H54 (cell line): ENCODE data around the gene DYRK3.

Source experiments
- DNase-seq: peaks from one replicate; pipeline ENCODE4 v3.0.0; 2011; ENCODE audit warnings: low spot score, mixed read lengths; ENCODE audit not compliant: insufficient read length
- FAIRE-seq: peaks from 3 replicates; lab custom pipeline; 2011; peaks lifted over from hg19 to GRCh38; lab: Jason Lieb, UNC
- POLR2A ChIP-seq: IDR thresholded peaks from 2 replicates; pipeline ENCODE4 v1.6.1; 2011; ENCODE audit warnings: low read depth, mild to moderate bottlenecking, low read length

Gene DYRK3

DNA sequence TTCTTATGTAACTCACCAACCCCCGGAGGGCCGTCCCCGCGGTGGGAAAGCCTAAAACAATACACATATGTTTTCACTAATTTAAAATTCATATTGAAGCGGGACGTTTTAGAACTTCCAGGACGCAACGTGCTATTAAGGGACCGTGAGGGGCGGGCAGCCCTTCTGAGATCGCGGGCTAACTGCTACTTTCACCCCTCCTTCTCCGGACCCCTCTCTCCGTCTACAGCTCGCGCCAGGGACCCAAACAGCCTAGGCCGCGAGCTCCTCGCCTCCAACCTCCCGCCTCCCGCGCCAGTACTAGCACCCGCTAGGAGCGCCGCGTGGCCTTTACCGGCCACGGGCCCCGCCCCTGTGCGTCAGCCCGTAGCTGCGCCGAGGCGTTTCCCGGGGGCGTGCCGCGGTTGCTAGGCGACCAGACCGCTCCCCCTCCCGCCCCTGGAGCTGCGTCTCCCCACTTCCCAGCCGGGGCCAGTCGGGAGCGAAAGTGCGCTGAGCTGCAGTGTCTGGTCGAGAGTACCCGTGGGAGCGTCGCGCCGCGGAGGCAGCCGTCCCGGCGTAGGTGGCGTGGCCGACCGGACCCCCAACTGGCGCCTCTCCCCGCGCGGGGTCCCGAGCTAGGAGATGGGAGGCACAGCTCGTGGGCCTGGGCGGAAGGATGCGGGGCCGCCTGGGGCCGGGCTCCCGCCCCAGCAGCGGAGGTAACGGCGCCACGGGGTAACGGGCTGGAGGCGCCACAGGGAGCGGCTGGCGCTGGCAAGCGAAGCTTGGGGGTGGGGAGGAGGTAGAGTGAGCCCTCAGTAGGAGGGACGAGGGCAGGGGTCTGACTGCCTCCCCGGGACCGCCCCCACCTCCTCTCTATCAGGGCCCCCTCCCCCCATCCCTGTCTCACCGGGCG lies at the start of gene DYRK3:
Gene DYRK3, plus strand, starts transcription at position 457 of the 898 bp plus-strand sequence. Its CDS starts 168 bp downstream, at position 625.
- peak; percentile 81 for DNase-seq
- FAIRE-seq = no peak
- peak; percentile 97 for TF ChIP-seq POLR2A

DNA sequence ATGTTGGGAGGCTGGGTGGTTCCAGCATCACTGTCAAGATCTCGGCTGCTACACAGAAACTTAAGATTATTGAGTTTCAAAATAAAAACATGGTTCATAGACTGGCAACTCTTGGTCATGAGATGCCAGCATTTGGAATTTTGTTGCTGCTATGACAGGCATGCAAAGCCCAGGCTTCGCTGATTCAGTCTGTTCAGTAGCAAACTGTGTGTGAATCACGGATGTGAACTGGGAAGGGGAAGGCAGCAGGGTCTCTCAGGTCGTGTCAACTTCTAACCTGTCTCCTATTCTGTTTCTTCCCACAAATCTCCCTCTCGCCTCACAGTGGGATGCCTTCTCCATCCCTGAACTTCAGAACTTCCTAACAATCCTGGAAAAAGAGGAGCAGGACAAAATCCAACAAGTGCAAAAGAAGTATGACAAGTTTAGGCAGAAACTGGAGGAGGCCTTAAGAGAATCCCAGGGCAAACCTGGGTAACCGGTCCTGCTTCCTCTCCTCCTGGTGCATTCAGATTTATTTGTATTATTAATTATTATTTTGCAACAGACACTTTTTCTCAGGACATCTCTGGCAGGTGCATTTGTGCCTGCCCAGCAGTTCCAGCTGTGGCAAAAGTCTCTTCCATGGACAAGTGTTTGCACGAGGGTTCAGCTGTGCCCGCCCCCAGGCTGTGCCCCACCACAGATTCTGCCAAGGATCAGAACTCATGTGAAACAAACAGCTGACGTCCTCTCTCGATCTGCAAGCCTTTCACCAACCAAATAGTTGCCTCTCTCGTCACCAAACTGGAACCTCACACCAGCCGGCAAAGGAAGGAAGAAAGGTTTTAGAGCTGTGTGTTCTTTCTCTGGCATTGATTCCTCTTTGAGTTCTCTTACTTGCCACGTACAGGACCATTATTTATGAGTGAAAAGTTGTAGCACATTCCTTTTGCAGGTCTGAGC lies 48.6 kb upstream of the DYRK3 start:
- FAIRE-seq (no peak), DNase-seq (no peak)
- TF ChIP-seq POLR2A = no peak

DNA sequence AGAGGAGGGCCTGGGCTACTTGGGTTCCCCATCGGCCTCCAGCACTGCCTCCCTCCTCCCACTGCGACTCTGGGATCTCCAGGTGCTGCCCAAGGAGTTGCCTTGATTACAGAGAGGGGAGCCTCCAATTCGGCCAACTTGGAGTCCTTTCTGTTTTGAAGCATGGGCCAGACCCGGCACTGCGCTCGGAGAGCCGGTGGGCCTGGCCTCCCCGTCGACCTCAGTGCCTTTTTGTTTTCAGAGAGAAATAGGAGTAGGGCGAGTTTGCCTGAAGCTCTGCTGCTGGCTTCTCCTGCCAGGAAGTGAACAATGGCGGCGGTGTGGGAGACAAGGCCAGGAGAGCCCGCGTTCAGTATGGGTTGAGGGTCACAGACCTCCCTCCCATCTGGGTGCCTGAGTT lies 47.4 kb upstream of the DYRK3 start:
- no peak for FAIRE-seq
- DNase-seq = no peak
- no peak for TF ChIP-seq POLR2A

DNA sequence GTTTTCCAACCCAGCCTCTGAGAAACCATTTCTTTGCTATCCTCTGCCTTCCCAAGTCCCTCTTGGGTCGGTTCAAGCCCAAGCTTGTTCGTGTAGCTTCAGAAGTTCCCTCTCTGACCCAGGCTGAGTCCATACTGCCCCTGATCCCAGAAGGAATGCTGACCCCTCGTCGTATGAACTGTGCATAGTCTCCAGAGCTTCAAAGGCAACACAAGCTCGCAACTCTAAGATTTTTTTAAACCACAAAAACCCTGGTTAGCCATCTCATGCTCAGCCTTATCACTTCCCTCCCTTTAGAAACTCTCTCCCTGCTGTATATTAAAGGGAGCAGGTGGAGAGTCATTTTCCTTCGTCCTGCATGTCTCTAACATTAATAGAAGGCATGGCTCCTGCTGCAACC lies 46.8 kb upstream of the DYRK3 start:
- TF ChIP-seq POLR2A = no peak
- no peak for DNase-seq
- FAIRE-seq = no peak

DNA sequence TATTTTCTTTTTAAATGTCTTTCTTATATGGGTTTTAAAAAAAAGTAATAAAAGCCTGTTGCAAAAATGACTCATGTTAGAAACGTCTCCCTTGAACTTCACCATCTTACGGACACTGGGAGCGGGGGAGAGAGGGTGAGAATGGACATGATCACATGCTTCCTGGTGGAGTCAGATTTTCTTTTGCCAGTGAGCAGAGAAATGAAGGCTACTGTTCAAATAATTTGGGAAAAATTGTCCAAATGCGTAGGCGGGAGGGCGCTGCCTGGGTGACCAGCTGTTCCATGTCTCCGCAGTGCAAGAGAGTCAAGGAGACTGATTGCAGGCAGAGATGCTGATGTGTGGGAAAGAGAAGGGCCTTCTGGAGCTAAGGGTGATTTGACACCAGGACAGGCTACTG lies 46.1 kb upstream of the DYRK3 start:
- FAIRE-seq = no peak
- DNase-seq = peak; percentile 71
- TF ChIP-seq POLR2A = no peak

DNA sequence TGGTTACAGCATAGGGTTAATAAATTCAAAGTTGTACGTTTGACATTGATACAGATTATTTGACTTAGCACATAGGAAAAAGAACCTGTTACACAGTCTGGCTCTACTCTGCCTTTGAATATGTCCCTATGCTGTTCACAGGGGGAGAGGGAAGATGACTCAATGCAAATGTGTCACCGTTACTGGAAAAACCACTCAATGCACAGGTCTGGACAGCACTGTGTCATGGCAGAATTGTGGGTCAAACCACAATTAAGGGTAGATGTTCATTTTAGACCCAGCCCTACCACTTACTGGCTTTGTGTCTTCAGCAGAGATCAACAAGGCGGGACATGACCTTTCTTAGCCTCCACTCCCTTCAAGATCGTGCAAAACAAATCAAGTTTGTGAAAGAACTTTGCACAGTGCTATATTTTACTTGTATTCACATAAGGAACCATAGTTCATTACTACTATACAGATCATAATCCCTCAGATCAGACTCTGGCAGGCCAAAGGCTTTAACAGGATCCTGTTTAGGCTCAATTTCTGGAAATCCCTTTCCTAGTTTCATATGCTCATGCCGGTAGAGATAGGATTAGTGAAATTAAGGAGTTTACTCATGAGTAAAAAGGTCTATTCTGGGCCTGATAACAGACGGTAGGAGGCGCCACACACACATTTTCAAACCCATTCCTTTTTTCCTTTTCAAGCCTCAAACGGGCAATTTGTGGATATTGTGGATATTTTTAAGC lies 45.1 kb upstream of the DYRK3 start:
- FAIRE-seq = peak; percentile 74
- DNase-seq = peak; percentile 76
- no peak for TF ChIP-seq POLR2A

DNA sequence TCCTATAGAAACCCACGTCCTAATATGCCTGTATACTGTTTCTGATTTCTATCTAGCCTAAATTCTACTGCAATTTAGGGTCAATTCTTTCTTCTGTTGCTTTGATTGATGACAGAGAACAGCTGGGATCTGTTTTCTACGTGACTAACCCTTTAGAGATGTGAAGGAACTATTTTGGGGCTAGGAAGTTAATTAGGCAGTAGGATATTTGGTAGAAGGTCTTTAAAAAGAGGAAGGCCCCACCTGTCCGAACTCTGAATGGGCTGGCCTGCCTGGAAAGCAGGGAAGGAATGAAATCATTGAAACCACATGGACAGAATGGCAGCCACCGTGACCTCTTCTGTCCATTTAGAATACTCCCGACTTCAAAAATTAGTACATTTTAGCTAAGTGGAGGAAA lies 44.1 kb upstream of the DYRK3 start:
- no peak for TF ChIP-seq POLR2A
- FAIRE-seq (no peak), DNase-seq (no peak)

DNA sequence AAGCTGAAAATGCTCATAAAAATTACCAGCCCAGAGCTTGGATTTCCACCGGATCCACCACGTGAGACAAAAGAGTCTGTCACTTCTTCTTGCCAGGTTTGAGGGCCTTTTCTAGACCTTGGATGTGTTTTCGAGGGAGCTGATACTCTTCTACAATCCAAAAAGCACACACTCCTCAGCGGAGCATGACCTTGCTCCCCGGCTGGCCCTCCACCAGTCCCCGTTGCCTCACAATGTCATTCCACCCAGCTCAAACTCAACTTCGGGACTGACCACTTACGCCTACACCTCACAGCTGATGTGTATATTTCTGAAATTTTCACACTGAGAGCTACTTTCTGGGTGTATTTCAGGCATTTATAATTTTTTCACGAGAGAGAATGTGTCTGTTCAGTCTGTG lies 43.6 kb upstream of the DYRK3 start:
- DNase-seq (no peak), FAIRE-seq (no peak)
- TF ChIP-seq POLR2A = no peak

DNA sequence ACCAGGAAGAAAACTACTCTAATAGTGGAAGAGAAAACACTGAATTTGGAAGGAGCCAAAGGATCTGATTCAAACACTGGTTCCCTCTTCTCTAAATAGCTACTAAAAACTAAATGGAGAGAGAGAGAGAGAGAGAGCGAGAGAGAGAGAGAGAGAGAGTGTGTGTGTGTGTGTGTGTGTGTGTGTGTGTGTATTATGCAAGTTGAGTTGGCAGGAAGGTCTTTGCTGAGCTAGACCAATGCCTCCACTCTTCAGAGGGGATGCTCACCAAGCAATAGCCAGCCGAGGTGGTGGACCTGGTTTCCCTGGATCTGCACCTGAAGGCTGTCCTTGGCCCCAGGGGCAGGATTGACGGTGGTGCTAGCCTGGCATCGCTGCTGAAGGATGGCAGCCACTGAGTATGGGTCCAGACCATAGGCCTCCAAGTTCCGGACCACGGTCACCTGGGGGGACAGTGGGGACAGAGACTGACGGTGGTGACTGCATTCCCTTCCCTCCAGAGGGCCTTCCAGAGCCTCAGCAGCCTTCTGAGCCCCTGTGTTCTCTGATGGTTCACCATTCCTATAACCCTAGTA lies 41.9 kb upstream of the DYRK3 start:
- no peak for TF ChIP-seq POLR2A
- no peak for FAIRE-seq
- no peak for DNase-seq

DNA sequence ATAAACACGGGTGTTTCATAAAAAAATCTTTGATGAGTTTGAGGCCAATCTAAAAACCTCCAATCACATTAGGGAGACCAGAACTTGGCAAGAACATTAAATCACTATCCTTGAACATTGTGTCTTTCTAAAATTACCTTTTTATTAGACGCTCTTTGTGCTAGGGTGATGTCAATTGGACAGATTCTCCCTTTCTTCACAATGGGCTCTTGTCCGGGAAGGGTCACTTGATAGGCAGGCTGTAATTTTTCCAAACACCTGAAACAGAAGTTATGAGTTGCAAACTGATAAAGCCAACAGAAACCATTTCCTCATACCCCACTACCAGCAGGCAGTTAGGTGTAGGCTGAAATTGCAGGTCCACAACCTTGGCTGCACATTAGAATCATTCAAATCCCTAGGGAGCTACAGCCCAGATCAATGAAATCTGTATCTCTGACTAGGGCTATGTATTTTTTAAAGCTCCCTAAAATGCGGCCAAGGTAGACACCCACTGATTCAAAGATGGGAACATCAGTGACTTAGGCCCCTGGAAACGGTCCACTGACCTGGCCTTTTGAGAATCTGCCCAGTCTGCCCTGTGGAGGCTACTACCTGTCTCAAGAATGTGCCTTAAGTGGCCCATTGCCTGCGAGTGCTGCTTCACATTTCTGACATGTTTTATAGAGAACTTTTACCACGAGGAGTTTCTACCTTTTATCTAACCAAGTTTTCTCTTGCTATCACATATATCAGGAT lies 39.6 kb upstream of the DYRK3 start:
- DNase-seq (no peak), FAIRE-seq (no peak)

DNA sequence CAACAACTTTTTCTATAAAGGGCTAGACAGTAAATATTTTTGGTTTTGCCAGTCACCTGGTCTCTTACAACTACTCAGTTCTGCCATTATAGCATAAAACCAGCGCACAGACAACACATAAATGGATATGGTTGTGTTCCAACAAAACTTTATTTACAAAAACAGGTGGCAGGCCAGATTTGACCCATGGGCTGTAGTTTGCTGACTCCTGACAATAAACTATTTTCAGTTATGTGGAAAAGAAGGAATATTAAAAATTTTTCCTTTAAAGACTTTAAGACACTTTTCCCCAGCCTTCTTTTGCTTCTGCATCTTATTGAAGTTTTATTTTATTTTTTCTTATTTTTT lies 39.0 kb upstream of the DYRK3 start:
- DNase-seq = no peak
- no peak for TF ChIP-seq POLR2A
- FAIRE-seq = no peak

More for the DNA sequence above, 39.6 kb upstream of the DYRK3 start:
- no peak for TF ChIP-seq POLR2A

DNA sequence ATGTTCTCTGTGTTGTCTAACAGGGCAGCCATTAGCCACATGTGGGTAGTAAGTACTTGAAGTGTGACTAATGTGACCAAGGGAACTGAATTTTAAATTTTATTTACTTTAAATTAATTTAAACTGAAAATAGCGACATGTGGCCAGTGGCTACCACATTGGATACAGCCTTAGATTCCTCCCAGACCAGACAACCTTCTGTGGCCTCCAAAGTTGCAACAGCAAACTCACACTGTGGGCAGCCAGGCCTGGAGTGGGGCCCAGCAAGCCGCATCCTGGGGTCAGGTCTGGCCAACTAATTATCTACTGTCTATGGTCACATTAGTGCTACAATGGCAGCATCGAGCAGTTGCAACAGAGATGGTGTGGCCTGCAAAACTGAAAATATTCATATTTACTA lies 34.8 kb upstream of the DYRK3 start:
- TF ChIP-seq POLR2A = no peak
- DNase-seq (no peak), FAIRE-seq (no peak)
